Cardiac septum (tissue), 1 donor: ENCODE results near the gene MKKS. TPM values are rescaled to one million over a fixed set of nuclear protein-coding genes. Genes with fewer than 3 reads are reported as not detected.

Experiments
- DNase-seq: peaks from one replicate; pipeline ENCODE4 v3.0.0-alpha.2; 2020; ENCODE audit warnings: low spot score
- intact Hi-C: fragments of 100-400 bp; cut with DNase I; formaldehyde crosslinking; loops from one replicate; pipeline ENCODE4 v1.14.0; 2022
- total RNA-seq: library from RNA; stranded (reverse); fragmentation: NEBNext Ultra II Directional; extraction: Animal tissue kit (Norgen Biotek cat#: 25700); gene quantifications from one replicate; pipeline ENCODE4 v1.2.1, GENCODE V29; 2021
- donor health status: DM: no; HTN: no; CAD: no.

The MKKS gene
- total RNA-seq, 1 donor from 2014 or later, result 15.9 TPM

- DNase-seq, result no peak
- intact Hi-C loops, result no loop called here
These were observed 27.5 kb upstream of the MKKS start for GRCh38 chr20:10461495-10461894.

GRCh38 chr20:10454151-10454750 lies 20.2 kb upstream of the MKKS start:
- intact Hi-C loops, result no loop called here
- DNase-seq, result no peak

- intact Hi-C loops, result no loop called here
- no peak for DNase-seq
These were observed 19.2 kb upstream of the MKKS start for GRCh38 chr20:10453241-10453640.

GRCh38 chr20:10449270-10449669 lies 15.2 kb upstream of the MKKS start:
- intact Hi-C loops, result no loop called here
- DNase-seq, result no peak

GRCh38 chr20:10448270-10449156 lies 14.5 kb upstream of the MKKS start:
- no peak for DNase-seq
- intact Hi-C loops, result no loop called here

GRCh38 chr20:10447028-10447427 lies 13.0 kb upstream of the MKKS start:
- DNase-seq, result no peak
- intact Hi-C loops, result no loop called here

- intact Hi-C loops, result no loop called here
These were observed 11.7 kb upstream of the MKKS start for GRCh38 chr20:10445758-10446157.

GRCh38 chr20:10443936-10444335 lies 9.9 kb upstream of the MKKS start:
- intact Hi-C loops, result no loop called here
- DNase-seq, result no peak

More at GRCh38 chr20:10445758-10446157, 11.7 kb upstream of the MKKS start:
- DNase-seq, result no peak

- no peak for DNase-seq
- intact Hi-C loops, result loop anchor here (10.0 kb wide), 1 partner anchor 837 kb away; no protein-coding TSS in a partner anchor
These were observed 4.2 kb upstream of the MKKS start for GRCh38 chr20:10438217-10438616.

- intact Hi-C loops, result loop anchor here (10.0 kb wide), 1 partner anchor 839 kb away; no protein-coding TSS in a partner anchor
- no peak for DNase-seq
These were observed 2.2 kb upstream of the MKKS start for GRCh38 chr20:10436053-10436699.

- intact Hi-C loops, result loop anchor here (5.0 to 10.0 kb wide), 2 partner anchors 343 to 840 kb away; no protein-coding TSS in a partner anchor
- DNase-seq, result peak; percentile 96
These were observed 1.1 kb upstream of the MKKS start, which contains the start of gene SLX4IP for GRCh38 chr20:10434832-10435812. TSS of gene SLX4IP (plus strand) at chr20:10435305. CDS start at chr20:10458205, 22,900 bp downstream.

- intact Hi-C loops, result loop anchor here (5.0 to 10.0 kb wide), 2 partner anchors 342 to 840 kb away; no protein-coding TSS in a partner anchor
- peak; percentile 94 for DNase-seq
These were observed 427 bp upstream of the MKKS start for GRCh38 chr20:10434467-10434831.

GRCh38 chr20:10433014-10433622 lies 904 bp downstream of the MKKS start:
- intact Hi-C loops, result loop anchor here (5.0 to 10.0 kb wide), 2 partner anchors 341 to 842 kb away; no protein-coding TSS in a partner anchor
- DNase-seq, result no peak

GRCh38 chr20:10432079-10432478 lies 1.9 kb downstream of the MKKS start:
- DNase-seq, result no peak
- intact Hi-C loops, result loop anchor here (5.0 to 10.0 kb wide), 2 partner anchors 340 to 843 kb away; no protein-coding TSS in a partner anchor

GRCh38 chr20:10430704-10431103 lies 3.3 kb downstream of the MKKS start:
- intact Hi-C loops, result loop anchor here (5.0 to 10.0 kb wide), 2 partner anchors 338 to 844 kb away; no protein-coding TSS in a partner anchor

GRCh38 chr20:10430000-10430466 lies 4.0 kb downstream of the MKKS start:
- intact Hi-C loops, result loop anchor here (5.0 to 10.0 kb wide), 5 partner anchors 75 to 845 kb away; no protein-coding TSS in a partner anchor
- DNase-seq, result no peak

More at GRCh38 chr20:10430704-10431103, 3.3 kb downstream of the MKKS start:
- DNase-seq, result no peak

- intact Hi-C loops, result loop anchor here (5.0 to 10.0 kb wide), 3 partner anchors 75 to 815 kb away; no protein-coding TSS in a partner anchor
- no peak for DNase-seq
These were observed 4.5 kb downstream of the MKKS start for GRCh38 chr20:10429443-10429981.

GRCh38 chr20:10428008-10428407 lies 6.0 kb downstream of the MKKS start:
- intact Hi-C loops, result loop anchor here (5.0 to 10.0 kb wide), 3 partner anchors 73 to 813 kb away; no protein-coding TSS in a partner anchor

More at GRCh38 chr20:10428008-10428407, 6.0 kb downstream of the MKKS start:
- DNase-seq, result no peak
